ENCODE results near the gene VAMP2. TPM values are rescaled to one million over a fixed set of nuclear protein-coding genes. Genes with fewer than 3 reads are reported as not detected.

VAMP2 gene
- total RNA-seq, 1 experiment from 2014 or later: 2.0 TPM

DNA sequence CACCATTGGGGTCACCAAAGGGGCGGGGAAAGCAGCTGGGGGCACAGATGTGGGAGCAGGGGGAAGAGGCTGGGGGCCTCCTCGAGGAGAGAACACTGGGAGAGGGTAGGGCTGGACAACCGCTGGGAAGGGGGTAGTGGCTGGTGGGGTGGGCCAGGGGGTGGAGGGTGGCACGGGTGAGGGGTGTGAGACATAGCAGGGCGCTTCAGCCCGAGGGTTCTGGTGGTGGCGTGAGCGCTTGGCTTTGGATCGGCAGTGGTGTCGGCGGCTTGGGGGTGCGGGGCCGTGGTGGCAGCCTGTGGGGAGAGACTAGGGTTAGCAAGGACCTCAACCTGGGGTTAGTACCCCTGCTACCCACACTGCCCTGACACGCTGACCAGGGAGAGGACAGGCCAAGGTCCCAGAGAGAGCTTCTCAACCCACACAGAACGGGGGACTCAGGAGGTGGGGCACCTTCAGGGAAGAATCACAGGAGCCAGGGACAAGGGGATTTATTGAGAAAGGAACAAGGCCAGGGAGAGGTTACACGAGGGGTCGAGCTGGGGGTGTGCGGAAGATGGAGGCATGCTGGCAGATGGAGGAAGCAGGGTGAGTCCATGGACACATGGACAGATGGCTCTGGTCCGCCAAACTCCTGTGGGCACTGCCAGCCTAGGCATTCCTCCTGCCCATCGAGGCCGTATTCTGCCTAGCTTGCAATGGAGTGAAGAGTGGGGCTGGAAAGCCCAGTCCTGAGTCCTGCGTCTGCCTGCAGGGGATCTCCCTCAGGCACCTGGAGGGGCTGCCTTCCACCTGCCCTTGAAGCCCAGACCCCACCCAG lies 19.0 kb downstream of the VAMP2 start:
- no peak for DNase-seq (ENCODE audit: low read depth)

DNA sequence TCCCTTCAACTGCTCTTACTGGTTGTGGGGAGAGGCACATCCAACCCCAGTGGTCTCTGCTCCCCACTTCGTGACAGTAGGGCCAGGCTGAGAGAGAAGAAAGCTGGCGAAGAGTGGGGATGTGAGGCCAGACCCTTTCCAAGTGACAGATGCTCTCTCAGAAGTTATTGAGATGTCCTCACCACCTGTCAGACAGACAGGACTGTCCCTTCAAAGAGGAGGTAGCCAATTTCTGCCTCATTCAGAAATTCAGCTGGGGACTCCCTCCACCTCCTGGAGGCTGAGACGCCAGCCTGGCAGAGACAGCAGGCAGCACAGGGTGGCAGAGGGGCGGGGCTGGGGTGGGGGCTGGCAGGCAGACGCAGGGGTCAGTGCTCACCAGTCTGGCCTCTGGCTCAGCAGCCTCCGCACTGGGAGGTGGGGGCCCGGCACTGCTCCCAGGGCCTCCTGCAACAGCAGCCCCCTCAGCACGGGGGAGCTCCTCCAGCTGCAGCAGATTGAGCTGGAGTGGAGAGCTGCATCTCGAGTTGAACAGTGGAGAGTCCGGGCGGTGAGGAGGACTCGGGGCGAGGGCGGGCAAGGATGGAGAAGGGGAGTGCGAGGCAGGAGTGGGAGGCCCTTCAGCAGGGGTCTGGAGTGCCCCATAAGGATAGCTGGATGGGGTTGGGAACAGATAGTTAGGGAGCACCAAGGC lies 19.7 kb downstream of the VAMP2 start:
- DNase-seq (ENCODE audit: low read depth): no peak

- DNase-seq (ENCODE audit: low read depth): no peak
Measured at GRCh38 chr17:8142158-8142886, 20.4 kb downstream of the VAMP2 start.

DNA sequence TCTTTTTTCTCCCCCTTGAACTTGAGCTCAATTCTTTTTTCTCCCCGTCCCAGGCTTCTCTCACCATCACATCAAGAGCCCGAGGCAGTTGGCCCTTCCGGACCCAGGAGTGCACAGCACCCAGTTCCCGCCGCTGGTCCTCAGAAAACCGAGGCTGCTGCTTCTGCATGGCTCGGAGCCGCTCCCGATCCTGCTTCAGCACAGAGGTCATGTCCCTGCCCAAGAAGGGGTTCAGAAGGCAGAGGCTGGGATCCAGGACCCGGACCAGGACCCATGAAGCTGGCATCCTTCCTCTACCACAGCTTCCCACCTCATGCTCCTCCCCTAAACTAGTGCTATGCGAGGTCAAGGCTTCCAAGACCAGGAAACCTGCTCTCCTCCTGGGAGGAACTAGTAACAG lies 21.0 kb downstream of the VAMP2 start:
- no peak for DNase-seq (ENCODE audit: low read depth)

DNA sequence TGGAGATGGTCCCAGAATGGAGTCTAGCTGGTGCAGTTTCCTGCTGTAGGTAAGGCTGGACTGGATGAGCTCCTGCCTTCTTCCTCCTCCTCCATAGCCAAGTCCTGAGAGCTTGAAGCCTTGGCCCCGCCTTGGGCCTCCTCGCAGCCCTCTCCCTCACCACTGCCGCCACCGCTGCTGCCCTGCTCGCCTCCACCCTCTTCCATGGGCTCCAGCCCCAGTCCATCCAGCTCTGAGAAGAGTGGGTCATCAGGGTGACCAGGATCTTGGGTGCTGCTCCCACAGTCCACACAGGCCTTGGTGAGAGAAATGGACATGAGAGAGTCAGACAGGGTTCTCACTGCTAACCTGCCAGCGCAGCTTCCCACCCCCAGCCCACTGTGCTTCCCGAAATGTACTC lies 21.7 kb downstream of the VAMP2 start:
- no peak for DNase-seq (ENCODE audit: low read depth)

GRCh38 chr17:8140065-8141029 lies 22.4 kb downstream of the VAMP2 start:
- no peak for DNase-seq (ENCODE audit: low read depth)

GRCh38 chr17:8138672-8139371 lies 23.9 kb downstream of the VAMP2 start:
- peak; percentile 95 for DNase-seq (ENCODE audit: low read depth)

- no peak for DNase-seq (ENCODE audit: low read depth)
Measured at GRCh38 chr17:8138374-8138671, 24.4 kb downstream of the VAMP2 start.

- no peak for DNase-seq (ENCODE audit: low read depth)
Measured at GRCh38 chr17:8137645-8138373, 24.9 kb downstream of the VAMP2 start.

- DNase-seq (ENCODE audit: low read depth): no peak
Measured at GRCh38 chr17:8133941-8134340, 28.8 kb downstream of the VAMP2 start.

- no peak for DNase-seq (ENCODE audit: low read depth)
Measured at GRCh38 chr17:8133399-8133798, 29.3 kb downstream of the VAMP2 start.

DNA sequence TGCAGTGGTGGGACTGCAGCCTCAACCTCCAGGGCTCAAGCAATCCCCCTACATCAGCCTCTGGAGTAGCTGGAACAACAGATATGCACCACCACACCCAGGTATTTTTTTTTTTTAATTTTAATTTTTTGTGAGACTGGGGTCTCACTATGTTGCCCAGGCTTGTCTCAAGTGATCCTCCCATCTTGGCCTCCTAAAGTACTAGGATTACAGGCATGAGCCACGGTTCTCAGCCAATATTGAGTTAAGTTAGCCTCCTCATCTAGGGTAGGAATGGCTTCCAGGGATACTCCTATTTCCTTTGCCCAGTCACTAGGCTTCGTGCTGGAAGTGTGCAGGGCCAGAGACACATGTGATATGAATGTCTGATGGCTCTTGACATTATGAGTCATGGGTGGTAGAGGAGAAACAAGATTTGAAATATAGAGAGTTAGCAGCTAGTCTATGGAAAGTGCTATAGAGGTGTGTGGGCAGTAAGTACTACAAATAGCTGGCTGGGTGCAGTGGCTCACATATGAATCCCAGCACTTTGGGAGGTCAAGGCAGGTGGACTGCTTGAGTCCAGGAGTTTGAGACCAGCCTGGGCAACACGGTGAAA lies 30.8 kb downstream of the VAMP2 start:
- DNase-seq (ENCODE audit: low read depth): no peak

- no peak for DNase-seq (ENCODE audit: low read depth)
Measured at GRCh38 chr17:8128125-8128784, 34.5 kb downstream of the VAMP2 start.

- DNase-seq (ENCODE audit: low read depth): peak; percentile 63
Measured at GRCh38 chr17:8126491-8127066, 36.2 kb downstream of the VAMP2 start.

DNA sequence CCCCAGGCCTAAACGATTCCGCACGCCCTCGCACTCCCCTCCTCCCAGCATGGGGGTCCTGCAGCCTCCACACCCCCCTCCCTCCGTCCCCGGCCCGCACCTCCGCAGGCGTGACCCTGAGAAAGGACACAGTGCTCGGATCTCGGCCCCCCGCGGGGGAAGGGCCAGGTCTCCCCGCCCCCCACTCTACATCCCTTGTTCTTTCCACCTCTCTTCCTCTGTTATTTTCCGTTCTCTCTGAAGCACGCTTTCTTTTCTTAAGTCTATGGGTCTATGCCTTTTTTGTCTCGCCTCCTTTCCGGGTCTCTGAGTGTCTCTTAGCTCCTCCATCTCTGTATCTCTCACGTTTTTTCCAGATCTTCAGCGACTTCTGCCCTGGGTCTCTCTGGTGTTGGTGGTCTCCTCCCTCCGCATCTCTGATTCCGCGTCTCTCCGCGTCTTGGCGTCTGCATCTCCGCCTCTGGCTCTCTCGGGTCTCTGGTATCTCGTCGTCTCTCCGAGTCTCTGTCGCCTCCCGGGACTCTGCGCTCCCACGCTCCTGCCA lies 36.7 kb downstream of the VAMP2 start:
- DNase-seq (ENCODE audit: low read depth): peak; percentile 28

DNA sequence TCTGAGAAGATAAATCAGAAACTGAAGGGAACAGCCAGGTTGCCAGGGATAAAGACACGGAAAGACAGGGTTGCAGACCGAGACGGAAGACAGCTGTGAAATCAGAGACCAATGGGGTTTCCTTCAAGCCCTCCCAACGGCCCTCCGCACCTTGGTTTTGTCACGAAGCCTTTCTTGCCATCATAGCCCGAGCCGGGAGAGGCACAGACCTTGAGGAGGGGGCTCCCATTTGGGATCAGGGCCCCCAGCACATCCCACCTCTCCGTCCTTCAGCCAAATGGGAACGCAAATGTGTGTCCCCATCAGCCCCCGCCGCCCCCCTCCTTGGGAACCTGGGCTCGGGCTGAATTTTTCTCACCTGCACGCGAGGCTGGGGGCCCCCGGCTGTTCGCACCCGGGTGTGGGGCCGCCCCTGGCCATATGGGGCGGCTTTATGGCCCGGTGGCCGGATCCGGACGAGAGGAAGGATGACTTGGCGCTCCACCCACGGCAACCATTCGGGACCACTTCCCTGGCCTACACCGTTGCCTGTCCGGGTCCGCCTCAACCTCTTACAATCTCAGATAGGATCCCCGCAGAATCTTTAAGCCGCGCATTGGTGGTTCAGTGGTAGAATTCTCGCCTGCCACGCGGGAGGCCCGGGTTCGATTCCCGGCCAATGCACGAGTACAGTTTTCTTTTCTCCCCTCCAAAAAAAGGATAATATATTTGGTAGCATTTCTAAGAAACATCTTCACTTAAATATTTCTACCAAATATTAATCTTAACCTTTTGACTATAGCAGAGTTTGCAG lies 37.4 kb downstream of the VAMP2 start:
- peak; percentile 63 for DNase-seq (ENCODE audit: low read depth)

- DNase-seq (ENCODE audit: low read depth): peak; percentile 28
Measured at GRCh38 chr17:8124350-8125153, 38.2 kb downstream of the VAMP2 start.

Data from RPMI7951 (cell line).